Effector CD8-positive, alpha-beta T cell (primary cell): ENCODE results near the gene FOXP2.

Experiments
- DNase-seq: peaks from one replicate; lab custom pipeline; 2025; lab: John Stamatoyannopoulos, UW

FOXP2 gene

DNA sequence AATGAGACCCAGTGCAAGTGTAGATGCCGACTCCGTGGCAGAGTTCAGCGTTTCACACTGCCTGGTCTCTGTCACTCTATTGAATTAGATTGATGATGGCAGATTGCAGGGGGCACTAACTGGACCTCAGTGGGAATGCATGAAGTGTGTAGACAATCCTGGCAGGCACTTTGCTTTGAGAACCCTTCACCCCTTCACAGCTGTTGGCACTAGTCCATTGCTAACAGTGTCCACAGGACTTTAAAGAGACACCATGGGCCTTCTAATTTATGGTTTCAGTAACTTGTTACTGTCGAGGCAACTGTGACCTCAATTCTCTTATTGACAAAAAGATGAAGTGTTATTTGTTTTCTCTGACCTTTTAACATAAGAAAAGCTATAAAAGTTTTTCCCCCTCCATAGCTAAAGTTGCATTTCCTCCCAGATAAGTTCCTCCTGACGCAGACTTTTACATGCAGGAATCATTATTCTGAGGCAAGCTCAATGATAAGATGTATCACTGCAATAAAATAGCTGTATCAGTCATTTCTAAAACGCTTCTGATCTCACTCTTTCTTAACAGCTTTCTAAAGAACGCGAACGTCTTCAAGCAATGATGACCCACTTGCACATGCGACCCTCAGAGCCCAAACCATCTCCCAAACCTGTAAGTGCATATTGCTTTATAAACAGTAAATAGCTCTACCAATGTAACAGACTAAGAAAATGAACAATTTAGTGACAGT is 238.9 kb downstream of the FOXP2 start:
- no peak for DNase-seq

DNA sequence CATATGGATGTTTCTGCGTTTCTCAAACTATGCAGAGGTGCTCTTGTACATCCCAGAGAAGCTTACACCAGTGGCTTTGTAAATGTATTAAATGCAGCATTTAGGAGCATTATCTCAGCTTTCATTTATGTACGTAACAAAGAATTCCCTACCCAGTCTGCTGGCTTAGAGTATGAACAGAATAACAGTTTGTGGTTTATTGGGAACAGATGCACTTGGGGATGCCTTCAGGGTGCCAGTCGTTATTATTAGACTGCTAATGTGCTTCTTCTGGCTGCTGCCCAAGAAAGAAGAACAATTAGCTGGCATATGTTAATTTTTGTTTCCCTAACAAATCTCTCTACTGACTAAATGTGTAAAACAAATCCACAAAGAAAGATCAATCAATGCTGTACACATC is 241.9 kb downstream of the FOXP2 start:
- no peak for DNase-seq

DNA sequence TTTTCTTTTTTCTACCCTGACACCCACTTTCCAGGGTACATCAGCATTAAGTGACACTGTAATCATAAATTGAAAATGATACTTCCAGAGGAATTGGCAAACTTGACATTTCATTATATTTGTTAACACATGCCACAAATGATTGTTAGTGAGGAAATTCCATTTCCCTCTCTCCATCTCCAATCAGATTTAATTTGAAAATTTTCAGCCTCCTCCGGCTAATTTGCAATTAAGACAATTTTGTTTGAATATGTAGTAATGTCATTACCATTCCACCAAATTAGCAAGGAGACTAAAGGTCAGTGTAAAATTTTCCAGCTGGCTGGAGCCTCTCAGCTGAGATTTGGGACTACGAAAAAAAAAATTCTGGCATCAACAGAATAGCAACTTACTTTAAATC is 242.7 kb downstream of the FOXP2 start:
- no peak for DNase-seq

DNA sequence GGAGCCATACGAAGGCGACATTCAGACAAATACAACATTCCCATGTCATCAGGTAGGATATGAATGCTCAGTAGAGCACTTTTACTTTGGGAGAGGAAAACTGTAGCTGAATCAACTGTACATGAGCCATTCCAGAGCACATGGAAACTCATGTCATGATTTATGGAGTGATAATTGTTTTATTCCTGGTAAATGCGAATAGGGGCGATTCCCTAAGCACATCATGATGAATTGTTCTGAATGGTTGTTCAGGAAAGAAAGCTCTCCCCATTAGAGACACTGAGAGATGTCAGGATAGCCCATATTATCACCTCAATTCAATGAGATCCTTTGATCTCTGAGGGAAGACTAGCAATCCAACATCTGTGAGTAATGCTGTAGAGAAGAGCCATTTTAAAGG is 243.6 kb downstream of the FOXP2 start:
- DNase-seq: no peak

DNA sequence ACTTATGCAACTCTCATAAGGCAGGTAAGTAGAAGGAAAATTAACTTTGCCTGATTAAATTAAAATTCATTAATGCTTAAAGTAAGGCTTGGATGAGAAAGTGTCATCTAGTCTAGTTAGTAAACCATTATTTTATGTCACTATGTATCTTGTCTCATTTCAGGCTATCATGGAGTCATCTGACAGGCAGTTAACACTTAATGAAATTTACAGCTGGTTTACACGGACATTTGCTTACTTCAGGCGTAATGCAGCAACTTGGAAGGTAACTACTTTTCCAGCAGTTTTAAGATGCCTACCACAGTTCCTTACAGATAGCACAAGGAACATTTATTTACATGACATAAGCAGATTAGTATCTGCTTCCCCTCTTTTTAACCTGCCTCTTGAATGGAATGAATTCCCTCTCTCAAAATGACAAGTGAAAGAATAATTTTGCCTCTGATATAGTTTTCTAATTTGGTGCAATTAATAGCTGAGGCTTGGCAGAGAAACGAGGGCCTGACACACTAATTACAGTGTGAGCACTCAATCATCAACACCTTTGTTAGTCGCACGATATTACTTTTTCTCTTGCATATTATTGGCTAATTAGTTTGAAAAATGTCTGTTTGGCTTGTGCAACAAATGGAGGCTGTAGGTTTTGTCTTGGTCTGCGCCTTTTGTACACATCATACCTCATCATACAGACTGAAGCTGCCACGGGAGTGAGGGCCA is 245.0 kb downstream of the FOXP2 start:
- no peak for DNase-seq

DNA sequence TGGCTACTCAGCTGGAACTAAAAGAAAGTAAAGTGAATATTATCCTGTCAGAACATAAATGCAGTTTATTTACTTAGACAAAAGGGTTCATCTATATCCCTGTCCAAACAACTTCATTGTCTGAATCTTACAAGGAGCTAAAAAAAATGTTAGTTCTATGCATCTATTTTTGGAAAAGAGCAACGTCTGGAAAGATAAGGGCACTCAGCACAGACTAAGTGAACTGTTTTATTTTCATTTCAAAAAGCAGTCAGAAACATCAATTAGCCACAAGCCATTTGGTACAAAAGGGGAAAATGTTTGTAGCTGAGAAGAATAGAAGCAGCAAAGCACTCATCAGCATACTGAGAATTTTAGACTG is 245.5 kb downstream of the FOXP2 start:
- DNase-seq: no peak

DNA sequence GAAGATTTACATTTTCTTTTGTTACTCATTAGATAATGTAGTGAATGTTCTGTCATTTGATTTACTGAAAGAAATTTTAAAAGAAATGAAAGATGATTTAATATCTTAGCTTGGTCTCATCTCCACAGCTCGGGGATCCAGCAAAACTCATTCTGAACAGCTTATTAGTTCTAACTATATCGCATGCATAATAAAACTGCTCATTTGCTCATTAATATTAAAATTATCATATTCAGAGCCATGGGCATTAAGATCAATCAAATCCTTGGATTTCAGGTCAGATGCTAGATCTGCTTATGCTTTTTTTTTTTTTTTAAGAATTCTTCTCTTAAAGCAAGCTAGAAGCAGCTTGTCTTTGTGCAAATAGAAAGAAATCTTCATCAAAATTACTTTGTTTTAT is 246.1 kb downstream of the FOXP2 start:
- DNase-seq: no peak

DNA sequence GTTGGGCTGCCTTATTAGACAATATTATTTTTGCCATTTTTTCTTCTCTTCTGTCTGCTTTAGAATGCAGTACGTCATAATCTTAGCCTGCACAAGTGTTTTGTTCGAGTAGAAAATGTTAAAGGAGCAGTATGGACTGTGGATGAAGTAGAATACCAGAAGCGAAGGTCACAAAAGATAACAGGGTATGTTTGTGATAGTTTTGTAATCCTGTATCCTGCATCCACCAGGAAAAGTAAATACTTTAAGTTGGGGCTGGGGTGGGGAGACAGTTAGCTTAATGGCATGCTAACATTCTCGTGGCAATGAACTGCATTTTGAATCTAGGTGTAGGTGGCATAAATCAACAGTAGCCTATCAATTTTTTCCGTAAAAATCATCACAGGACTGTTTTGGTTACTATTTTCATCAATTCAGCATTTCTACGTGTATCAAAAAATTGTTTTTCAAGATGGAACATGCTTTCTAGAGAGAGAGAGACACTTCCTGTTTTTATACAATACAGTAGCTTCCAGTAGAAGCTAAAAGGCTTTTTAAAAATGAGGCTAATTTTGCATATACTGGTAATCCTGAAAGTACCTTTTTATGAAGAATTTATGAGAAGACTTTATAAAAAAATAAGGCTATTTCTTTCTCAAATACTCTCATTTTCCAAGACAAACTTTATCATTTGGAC is 247.5 kb downstream of the FOXP2 start:
- DNase-seq: no peak

DNA sequence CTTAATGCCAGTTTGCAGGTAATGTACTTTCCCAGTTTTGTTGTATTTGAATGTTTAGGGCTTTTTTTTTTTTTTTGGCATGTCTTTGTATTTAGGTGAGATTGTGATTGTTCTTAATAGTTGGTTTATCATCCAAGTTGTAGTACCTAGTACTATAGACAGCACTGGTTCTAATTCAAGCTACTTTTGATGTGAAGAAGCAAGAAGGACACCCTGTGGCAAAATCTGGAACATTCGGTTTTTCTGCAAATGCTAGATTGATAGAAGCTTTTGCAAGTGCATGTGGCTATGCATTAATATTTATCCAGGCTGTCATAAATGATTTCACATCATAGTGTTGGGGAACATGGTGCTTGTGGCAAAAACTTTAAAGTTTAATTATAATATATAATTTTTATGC is 248.9 kb downstream of the FOXP2 start:
- DNase-seq: no peak

DNA sequence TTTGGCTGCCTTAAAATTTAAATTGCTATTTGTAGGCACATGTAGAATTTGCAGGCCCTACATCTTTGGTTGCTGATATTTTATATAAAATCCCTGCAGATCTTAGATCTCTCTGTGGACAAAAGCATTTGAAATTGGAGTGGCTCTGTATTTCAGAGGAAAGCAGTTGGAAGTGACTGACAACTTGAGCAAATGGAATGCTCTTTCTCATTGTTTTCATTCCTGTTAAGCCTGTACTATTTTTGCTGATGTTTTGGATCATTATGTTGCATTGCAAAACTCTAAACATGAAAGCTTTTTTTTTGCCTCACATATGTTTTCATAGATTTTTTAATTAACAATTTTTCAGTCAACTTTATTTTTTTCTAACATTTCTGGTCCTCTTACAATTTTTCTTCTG is 256.1 kb downstream of the FOXP2 start:
- DNase-seq: no peak

DNA sequence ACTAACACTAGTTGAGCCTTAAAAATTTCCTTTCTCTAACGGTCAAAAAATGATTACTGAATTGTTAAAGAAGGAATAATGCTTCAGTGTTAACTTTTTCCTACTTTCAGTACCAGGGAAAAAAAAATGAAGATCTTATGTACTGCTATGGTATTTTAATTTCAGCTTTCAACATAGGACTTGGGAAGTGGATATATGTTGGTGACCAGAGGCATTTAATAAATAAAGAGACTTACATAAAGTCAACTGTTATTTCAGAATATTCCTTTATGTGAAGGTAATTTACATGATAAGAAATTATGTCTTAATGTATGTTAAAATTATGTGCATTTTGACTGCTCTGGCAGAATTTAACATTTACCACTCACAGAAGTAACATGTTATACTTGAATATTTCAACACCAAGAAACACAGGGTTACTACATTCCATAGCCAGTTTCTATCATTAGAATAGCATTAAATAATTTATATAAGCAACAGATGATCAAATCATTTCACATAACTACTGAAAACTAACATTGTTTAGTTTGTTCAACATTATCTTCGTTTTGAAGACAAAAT is 257.0 kb downstream of the FOXP2 start:
- DNase-seq: no peak

DNA sequence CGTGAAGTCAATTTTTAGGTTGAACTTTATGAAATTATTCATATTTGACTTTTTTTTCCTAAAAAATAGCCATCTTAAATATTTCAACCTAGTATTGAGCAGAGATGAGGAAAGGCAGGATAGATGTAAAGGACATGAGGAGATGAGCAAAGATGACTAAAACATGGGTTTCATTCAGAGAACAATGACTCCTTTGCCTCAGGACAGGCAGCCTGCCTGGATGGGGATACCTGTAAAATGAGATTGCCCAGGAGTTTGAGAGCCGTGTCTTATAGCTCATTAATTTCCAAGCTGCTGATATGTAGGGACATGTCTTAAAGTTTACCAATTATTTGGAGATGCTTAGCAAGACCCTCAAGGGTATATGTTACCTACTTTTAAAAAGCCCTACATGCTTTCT is 263.5 kb downstream of the FOXP2 start:
- no peak for DNase-seq

DNA sequence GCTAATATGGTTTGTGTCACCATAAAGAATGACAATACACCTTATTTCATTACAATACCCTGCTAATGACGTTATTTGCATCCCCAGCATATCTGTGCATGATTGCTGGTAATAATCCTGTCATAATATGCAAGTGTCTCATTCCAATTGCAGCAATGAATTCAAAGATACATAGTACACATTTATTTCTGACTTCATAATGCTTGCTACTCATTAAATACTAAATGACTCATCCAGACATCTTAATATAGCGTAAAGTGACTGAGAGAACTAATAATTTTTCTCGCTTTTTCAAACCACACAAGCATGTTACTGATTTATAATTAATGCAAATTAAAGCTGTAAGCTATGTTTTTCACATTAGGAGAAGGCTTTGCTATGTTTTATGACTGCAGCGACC is 272.6 kb downstream of the FOXP2 start:
- DNase-seq: no peak

DNA sequence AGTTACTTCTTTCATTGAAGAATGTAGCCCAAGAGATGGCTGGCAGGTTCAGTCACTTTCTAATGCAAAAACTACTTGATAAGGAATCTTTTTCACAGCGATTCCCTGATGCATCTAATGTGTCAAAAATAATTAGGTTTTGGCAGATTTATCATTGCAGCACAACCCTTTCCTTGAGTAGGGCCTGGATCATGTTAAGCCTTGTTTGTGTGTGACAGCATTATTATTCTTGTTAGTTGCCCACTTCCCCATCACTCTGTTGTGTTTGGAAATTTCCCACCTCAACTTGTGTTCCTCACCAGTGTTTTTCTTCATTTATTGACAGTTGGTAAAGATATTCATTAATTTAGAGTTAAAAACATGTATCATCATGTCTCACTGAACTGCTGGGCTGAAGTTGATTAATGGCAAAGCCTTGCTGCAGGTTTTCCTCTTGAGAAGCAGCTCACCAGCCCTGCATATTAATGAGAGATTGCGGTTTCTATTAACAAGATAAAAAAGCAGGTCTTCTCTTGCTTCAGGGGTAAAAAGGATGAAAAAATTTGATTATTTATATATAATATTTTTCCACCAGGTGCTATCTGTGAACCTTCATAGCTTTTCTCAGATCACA is 273.9 kb downstream of the FOXP2 start:
- DNase-seq: no peak

DNA sequence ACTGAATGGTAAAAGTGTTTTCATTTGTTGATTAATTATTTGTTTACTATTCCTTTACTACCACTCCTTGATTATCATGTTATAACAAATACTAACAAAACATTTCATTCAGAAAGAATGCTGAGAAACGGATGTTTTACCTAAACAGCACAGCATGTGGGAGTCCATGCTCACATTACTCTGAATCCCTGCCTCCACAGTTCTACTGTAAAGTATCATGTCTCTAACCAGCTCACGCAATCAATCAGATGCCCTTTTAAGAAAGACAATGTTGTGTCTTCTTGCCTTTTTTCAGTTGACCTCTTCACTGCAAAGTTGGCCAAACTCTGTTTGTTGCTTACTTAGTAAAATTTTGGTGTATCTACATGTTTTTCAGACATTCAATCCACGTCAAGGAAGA is 274.8 kb downstream of the FOXP2 start:
- no peak for DNase-seq

DNA sequence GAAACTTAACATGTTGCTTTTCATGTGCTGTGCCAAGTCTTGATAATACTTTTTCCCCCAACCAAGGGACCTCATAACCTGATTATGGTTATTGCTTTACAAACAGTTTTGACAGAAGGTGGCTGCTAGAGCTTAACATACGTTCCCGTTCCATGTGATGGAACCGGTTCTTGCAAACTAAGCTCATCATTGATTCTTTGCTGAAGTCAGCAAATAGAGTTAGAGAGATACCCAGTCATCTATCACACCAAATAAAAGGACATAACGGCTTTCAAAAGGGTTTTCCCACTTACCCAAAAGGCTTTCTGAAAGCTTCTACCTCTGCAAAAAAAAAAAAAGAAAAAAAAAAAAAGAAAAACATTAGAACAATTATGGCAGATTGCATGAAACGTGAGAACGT is 277.0 kb downstream of the FOXP2 start:
- DNase-seq: no peak

DNA sequence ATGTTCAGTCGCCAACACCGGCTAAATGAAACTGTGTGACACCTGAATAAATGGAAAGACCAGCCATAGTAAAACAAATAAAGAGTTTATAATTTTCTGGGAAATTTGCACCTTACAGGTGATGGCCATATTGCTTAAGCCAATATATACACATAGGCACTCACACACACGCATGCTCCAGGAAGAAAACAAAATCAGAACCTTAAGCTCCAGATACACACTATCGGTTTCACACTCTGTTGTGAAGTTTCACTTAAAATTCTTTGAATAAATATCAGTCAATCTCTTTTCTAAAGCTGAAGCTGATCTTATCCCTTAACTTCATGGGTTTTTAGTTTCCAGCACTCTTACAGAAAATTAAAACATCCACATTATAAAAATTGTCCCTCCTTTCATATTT is 280.6 kb downstream of the FOXP2 start:
- no peak for DNase-seq

DNA sequence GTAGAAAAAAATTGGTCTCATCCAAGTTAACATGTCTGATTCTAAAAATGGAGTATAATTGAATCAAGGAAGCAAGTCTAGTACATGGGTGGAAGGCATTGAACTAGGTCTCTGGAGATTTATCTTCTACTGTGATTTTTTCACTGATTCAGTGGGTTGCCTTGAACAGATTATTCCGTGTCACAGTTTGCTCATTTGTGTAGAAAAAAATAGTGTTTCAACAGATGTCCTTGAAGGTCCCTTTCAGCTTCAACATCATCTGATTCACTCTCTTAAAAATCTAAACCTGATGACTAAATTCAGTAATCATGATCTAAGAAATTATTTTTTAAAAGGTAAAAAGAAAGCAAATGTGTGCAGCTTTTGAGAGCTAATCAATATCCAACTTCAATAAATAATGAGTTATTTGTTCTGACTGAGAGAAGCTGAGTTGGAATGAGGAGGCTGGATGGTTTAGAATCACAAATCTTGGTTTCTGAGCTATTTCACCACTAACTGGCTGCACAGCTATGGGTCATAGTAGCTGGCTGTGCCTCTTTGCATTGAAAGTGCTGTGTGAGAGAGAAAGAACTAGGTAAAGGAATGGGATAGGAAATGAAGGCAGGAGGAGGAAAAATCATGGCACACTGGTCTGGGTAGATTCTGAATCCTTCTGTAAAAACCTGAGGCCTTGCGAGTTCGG is 285.8 kb downstream of the FOXP2 start:
- DNase-seq: no peak

DNA sequence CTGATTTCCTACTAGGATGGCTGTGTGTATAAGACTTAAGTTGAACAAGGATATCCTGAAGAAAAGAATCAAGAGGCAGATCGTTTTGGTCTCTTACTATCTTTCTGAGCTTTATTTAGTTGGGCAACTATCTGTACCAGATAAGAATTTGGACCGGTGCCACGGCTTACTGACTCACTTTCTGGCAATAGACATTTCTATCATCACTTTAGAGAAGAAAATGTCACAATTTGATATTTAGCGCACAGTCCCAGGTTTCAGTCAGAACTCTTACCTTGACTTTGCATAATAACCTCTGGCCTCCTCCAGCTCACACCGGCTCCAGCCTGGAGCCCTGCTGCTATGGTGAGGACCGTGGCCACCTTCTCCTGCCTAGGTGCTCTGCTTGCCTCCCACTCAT is 289.1 kb downstream of the FOXP2 start:
- DNase-seq: no peak

DNA sequence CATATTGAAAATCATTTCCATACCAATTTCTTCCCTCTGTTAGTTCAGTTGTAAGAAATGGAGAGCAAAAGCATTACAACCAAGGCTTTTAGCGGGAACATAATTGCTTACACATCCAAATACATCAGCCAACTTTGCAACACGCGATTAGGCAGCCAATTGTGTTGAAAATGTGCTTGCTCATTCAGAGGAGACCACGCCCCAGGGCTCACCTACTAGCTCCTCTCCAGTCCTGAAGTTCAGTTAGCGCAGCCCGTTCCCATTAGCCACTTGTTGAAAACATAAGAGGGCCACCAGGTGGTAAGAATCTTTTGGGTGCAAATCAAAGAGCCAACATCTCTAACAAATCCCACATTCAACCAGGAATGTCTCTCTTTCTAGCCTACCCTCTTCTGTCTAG is 294.0 kb downstream of the FOXP2 start:
- no peak for DNase-seq

DNA sequence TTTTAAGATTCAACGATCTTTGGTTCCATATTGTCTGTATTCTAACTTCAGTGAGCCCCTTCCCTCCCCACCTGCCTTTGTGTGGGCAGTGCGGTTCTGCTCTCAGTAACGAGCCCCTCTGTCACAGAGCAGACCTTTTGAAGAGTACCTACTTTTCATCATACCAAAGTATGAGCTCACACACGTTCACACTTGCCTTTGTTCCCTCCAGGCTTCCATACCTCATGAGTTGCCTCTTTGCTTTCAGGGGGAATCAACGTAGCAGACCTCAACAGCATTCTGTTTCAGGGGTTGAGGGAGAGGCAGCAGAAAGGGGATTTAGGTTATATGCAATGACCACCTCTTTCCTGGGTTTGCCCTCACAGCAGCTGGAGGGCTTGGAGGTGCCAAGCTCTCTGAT is 295.9 kb downstream of the FOXP2 start:
- DNase-seq: no peak

DNA sequence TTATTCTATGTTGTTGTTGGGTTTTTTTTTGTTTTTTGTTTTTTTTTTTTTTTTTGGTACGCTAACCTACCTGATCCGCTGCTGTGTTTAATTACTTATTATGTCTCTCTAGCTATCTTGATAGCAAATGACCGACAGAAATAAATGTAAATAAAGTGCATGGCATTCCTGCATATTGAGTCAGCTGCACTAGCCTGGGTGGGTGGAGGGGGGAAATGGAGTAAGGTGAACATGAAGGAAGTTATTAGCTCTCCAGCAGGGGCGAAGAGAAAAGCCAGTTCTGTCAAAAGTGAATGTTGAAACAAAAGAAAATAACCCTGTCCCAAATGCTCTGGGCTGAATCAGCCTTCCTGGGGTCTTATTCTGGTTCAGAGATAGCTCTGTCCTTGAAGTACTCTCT is 296.6 kb downstream of the FOXP2 start:
- no peak for DNase-seq
